ENCODE measurements around the gene RND2.
"Not testable (repeated sequence)": the region's sequence is repeated elsewhere in the genome, so short reads cannot be mapped to it uniquely, and the experiment has no call there.

RND2 gene
- total RNA-seq: 0.51 to 0.65 reads per million in 2 donors

GRCh38 chr17:43024407-43025289 is at the start of gene RND2:
RND2 (plus strand) TSS chr17:43025231; CDS start chr17:43025348, 117 bp downstream.
- peak; percentile 51 for DNase-seq

- DNase-seq: no peak
Measured at GRCh38 chr17:42975265-42975664, 49.8 kb upstream of the RND2 start.

GRCh38 chr17:42975701-42976100 is 49.3 kb upstream of the RND2 start:
- not testable (repeated sequence) for DNase-seq

GRCh38 chr17:42979511-42980273 is 45.3 kb upstream of the RND2 start, which contains the start of gene PTGES3L:
PTGES3L (minus strand) TSS chr17:42980080; CDS start chr17:42980053, 27 bp downstream.
- DNase-seq: no peak

- DNase-seq: peak; percentile 84
Measured at GRCh38 chr17:42980274-42980765, 44.7 kb upstream of the RND2 start, which contains the start of gene RUNDC1. RUNDC1 (plus strand) TSS chr17:42980565; CDS start chr17:42980577, 12 bp downstream.

GRCh38 chr17:42980766-42981397 is 44.1 kb upstream of the RND2 start:
- DNase-seq: peak; percentile 51

GRCh38 chr17:42982266-42982665 is 42.8 kb upstream of the RND2 start:
- DNase-seq: no peak

- DNase-seq: no peak
Measured at GRCh38 chr17:42985225-42985624, 39.8 kb upstream of the RND2 start.

GRCh38 chr17:42989141-42989540 is 35.9 kb upstream of the RND2 start:
- DNase-seq: no peak

GRCh38 chr17:42989726-42990652 is 35.0 kb upstream of the RND2 start:
- no peak for DNase-seq

- no peak for DNase-seq
Measured at GRCh38 chr17:42991471-42991870, 33.6 kb upstream of the RND2 start.

GRCh38 chr17:42992872-42993271 is 32.2 kb upstream of the RND2 start:
- no peak for DNase-seq

- not testable (repeated sequence) for DNase-seq
Measured at GRCh38 chr17:42993913-42994312, 31.1 kb upstream of the RND2 start.

GRCh38 chr17:42997390-42997983 is 27.5 kb upstream of the RND2 start:
- DNase-seq: no peak

GRCh38 chr17:42997984-42998938 is 26.8 kb upstream of the RND2 start, which contains the start of gene RPL27:
RPL27 (plus strand) TSS chr17:42998419; CDS start chr17:42998751, 332 bp downstream.
- peak; percentile 52 for DNase-seq

GRCh38 chr17:42999003-42999525 is 26.0 kb upstream of the RND2 start:
- DNase-seq: no peak

- not testable (repeated sequence) for DNase-seq
Measured at GRCh38 chr17:43000894-43001293, 24.1 kb upstream of the RND2 start.

GRCh38 chr17:43003542-43004172 is 21.4 kb upstream of the RND2 start:
- DNase-seq: no peak
